Right lung (tissue), 5 donors: ENCODE data around the gene KRT36. TPM values are rescaled to one million over a fixed set of nuclear protein-coding genes. Genes with fewer than 3 reads are reported as not detected.

Source experiments
- DNase-seq, 2 donors: peaks; one replicate each; pipeline ENCODE4 v3.0.0-alpha.2; 2013
- polyA plus RNA-seq, 5 donors: library from polyadenylated mRNA; unstranded; fragments of 120-200 nt; gene quantifications; one replicate each; pipeline versions ENCODE4 v1.2.1 to v1.2.3, GENCODE V29; 2013; ENCODE audit warnings: inconsistent platforms in 1 of 5, low replicate concordance in 1 of 5; ENCODE audit not compliant: insufficient read length in 5 of 5, insufficient read depth in 1 of 5

Gene KRT36
- polyA plus RNA-seq, 5 donors = not detected

DNA sequence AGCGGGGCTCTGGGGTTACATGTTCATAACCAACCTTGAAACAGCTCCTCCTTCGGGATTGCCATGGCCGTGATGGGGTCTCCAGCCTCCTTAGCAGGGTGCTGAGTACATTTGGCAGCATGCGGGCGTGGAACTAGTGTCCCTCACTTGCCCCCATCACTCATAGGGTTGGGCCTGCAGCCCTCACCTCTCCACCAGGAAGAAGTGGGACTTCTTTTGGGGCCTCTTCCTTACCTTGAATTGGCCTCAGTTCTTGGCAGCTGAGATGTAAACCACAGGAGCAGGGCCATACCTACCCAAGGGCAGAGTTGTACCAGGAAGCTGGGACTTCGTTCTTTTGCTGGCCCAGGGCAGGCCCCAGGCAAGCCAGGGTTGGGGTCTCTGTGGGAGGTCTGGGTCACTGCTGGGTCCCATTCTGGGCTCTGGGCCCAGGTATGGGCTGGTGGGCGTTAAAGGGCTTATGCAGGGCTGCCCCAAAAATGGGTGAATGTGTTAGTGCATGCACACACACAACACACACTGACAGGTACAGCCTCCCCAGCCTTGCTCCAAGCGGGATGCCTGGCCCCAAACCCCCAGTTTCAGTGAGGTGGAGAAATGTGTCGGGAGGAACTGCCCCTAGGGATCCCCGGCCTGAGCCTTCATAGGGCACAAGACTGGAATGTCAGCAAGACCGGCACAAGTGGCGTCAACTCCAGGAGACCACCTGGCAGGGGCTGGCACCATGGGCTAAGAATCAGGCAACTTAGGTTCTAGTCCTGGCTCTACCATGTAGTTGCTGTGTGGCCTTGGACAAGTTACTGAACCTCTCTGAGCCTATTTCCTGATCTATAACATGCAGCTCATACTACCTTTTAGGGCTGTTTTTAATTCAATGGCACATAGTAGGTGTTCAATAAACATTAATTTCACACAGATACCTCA, 32.9 kb upstream of the KRT36 start:
- DNase-seq = no peak

DNA sequence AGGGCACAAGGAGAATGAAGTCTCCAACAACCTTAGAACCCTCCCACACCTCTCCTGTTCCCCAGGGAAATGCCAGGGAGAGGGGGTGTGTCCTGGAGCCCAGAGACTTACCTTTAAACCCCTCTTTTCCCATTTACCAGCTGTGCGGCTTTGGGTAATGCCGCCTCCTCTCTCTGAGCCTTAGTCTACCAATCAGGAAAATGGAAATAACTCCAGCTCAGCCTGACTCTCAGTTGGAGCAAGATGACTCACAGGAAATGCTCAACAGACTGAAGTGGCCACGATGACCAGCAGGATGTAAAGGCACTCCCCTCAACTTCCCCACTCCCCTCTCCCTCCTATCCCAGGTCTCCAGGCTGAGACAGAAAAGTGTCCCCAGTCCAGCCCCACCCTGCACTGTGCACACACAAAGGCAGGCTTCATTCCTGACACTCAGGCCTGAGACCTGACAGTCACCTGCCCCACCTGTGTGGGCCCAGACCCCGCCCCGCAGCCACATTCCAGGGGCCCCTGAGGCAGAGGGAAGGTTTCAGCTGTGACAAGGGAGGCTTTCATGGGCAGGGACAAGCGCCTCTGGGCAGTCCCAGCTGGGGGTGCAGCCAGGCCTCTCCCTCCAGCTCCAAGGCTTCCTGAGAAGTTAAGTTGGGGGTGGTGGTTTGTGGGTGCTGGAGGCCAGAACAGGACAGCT, 32.0 kb upstream of the KRT36 start:
- DNase-seq = peak in 1 of 2 donors; percentile 42

DNA sequence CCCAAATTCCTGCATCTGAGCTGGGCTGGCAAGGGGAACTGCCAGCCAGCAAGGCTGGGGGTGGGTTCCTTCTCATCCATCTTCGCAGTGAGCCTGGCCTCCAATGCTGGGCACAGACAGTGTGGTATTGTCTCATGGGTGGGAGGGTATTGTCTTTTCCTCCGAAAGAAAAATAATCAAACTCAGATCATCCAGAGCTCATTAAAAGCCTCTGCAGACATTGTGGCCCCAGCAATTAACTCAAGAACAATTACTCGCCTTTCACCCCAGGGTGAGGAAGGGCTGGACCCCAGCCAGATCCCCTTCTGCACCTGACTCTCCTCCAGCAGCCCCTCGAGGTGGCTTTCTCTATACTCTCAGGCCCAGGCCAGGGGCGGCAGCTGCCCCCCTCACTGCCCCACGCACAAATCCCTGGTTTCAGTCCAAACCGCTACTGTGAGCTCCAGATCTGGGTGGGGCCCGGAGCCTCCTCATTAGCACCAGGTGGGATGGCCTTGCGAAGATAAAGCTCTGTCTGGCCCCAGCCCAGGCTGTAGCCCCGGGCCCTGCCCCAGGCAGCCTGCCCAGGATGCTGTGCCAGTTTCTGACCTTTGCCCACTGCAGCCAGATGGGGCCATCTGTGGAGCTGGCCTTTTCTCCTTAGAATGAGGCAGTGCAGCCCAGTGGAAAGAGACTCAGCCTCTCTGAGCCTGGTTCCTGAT, 31.3 kb upstream of the KRT36 start:
- DNase-seq = no peak

DNA sequence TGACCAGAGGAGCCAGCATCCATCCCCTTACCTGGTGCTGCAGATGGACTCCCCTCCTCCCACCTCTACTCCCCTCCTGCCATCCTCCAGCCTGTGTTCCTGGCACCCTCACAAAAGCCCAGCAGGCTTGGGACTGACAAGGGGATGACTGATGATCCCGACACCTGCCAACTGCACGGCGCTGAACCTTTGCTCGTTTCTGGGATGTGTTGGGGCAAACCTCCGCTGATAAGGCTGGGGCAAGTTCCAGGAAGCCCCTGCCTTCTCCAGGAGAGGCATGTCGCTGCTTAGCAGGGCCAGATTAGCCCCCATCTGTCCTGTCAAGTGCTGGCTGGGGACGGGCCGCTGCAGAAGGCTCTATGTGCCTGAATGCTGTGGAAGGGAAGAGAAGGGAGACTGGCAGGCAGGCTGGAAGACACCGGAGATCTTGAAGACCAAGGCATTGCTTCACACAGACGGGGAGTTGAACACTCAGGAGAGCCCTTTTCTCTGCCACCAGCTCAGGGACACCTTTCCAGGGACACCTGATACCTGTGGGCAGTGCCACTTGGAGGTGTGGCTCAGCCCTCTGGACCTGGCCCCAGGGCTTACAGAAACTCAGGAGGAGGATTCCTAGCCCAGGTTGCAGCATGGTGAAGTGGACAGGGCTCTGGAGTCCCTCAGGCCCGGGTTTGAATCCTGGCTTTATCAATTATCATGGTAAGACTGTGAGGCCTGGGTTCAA, 30.0 kb upstream of the KRT36 start:
- DNase-seq = no peak

DNA sequence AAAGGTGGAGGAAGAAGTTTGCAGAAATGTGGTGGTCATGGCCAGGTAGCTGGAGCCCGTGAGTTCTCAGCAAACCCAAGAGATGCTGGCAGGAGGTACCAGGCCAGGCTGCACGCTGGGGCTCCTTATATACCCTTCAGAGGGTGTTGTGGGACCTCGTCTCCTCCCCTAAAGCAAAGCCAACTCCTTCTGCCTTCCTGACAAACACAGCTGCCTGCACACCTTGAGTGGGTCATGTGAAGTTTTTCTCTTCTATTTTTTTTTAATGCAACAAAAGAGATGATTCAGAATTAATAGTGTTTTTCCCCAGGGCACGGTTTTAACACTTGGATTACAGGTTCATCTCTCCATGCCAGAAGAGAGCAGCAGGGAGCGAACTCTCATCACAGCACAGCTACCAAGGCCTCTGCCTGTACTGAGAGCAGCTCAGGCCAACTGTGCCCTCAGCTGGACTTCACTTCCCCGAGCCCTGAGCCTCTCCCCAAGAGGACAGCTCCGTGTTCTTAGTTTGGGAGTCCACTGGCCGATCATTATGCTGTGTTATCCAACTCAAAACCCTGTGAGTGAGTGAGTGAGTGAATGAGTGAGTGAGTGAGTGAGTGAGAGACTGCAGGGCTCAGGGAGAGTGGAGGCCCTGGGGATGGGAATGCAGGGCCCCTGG, 29.2 kb upstream of the KRT36 start, which contains the start of gene KRT15:
KRT15 (minus strand) TSS at position 102 of the 661 bp plus-strand sequence; CDS start at position 39, 63 bp downstream.
- no peak for DNase-seq

DNA sequence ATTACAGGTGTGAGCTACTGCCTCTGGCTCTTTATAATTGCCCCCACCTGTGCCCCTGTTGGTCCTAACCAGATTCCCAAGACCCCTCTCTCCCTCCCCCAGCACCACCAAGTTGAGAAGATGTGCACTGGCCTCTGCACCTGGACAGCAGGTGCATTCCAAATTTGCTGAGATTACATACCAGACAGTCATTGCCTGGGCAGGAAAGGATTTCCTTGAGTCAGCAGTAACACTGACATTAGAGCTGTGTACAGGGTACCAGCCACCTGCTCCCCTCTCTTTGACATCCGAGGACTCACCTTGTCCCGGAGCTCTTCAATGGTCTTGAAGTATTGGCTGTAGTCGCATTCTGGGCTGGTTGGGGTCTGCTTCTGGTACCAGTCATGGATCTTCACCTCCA, 28.3 kb upstream of the KRT36 start:
- no peak for DNase-seq

DNA sequence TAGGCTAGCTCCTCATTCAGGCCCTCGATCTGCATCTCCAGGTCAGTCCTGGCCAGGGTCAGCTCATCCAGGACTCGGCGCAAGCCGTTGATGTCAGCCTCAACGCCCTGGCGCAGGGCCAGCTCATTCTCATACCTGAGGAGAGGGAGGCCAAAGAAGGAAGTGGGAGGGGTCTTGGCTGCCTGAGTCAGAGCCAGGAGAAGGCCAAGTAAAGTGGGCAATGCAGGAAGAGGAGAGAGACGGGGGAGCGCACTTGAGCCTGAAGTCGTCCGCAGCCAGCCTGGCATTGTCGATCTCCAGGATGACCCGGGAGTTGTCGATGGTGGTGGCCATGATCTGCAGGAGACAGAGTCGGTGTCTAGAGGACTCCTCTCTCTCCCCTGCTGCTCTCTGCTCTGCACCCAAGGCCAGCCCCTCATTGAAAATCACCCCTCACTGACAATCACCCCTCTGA, 27.1 kb upstream of the KRT36 start:
- DNase-seq = peak in 1 of 2 donors; percentile 67

DNA sequence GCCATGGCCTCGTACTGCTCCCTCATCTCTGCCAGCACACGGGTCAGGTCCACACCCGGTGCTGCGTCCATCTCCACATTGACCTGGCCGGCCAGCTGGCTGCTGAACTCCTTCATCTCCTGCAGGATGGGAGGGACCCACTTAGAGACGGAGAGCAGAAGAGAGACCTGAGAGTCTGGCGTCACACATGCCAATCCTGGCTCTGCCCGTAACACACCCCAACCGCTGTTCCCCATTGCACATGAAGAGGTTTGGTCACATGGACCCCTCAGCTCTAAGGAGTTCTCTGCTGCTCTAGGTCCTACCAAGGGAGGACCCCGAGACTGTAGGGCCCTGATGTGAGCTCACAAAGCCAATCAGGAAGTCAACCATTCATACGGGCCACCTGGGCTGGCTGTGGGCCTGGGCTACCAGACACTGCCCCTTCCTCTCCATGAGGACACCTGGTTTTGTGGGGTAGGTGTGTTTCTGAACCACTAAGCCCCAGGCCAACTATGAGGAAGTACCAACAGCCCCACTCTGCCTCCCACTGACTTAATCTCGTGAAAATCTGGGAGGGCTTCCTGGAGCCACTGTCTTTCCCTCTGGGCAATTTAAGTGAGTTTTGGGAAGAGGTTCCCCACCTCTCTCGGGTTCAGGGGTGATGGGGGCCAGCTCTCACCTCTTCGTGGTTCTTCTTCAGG, 26.6 kb upstream of the KRT36 start:
- DNase-seq = no peak

DNA sequence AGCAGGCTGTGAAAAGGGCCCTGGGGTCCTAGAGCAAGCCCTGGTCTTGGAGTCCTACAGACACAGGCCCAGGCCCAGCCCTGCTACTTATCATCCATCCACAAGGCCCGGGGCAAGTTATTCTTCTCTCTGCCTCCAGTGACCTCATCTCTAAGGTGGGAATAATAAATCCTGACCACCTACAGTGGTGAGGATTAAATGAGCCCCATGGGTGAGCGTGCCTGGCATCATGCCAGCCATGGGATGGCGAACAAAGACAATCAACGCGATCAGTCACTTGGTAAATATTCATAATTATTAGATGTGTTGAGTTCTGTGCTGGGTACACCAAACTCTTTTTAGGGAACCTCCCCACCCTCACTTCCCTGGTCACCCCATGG, 23.4 kb upstream of the KRT36 start:
- DNase-seq = no peak

DNA sequence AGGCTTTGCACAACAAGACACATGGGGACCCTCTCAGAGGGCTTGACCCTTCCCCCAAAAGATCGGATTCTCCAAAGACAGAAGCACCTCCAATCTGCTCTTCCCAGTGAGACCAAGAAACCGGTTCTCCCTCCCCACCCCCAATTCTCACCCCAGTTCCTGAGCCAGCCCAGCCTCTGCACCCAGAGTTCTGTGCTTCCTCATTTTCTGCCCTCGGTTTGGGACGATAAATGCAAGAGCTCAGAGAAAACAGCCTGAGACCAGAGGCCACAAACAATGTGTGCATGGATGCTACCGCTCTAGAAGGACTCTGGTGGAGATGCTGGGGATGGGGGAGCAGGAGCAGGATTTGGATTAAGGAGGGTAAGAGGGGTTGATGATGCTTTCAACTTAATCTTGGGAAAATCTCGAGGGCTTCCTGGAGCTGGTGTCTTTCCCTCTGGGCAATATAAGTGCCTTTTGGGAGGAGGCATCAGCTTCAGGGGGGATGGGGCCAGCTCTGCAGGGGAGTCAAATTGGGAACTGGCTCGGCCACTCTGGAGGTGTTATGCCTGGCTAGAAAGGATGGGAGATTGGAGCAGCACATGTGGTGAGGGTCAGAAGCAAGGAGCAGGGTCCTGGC, 22.9 kb upstream of the KRT36 start:
- DNase-seq = no peak

DNA sequence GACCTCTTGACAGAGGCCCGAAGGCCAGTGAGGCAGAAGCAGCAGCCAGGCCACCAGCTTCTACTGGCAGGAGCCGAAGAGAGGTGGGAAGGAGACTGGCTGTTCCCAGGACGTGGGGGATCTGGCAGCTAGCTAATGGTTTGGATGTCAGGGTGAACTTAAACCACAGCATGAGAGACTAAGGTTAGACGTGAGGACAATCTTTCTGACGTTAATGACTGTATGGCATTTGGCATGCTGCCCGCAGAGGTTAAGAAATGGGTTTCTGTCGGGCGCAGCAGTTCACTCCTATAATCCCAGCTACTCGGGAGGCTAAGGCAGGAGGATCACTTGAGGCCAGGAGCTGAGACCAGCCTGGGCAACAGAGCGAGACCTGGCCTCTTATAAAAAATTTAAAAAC, 22.0 kb upstream of the KRT36 start:
- no peak for DNase-seq

DNA sequence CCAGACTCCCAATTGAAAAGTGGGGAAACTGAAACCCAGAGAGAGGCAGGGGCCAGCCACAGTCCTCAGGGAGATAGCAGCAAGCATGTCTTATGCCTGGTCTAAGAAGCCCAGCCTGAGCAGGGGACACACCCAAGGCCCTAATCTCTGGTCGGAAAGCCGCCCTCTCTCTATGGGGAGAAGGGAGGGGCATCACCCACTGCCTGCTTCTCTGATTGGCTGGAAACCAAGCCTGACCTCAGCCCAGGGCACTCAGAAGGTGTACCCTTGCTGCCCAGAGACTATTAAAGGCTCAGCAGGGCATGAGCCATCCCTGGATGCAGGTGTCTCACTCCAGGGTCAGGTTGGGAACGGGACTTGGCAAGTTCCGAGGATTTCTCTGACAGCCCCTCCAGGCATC, 21.4 kb upstream of the KRT36 start:
- DNase-seq = no peak

DNA sequence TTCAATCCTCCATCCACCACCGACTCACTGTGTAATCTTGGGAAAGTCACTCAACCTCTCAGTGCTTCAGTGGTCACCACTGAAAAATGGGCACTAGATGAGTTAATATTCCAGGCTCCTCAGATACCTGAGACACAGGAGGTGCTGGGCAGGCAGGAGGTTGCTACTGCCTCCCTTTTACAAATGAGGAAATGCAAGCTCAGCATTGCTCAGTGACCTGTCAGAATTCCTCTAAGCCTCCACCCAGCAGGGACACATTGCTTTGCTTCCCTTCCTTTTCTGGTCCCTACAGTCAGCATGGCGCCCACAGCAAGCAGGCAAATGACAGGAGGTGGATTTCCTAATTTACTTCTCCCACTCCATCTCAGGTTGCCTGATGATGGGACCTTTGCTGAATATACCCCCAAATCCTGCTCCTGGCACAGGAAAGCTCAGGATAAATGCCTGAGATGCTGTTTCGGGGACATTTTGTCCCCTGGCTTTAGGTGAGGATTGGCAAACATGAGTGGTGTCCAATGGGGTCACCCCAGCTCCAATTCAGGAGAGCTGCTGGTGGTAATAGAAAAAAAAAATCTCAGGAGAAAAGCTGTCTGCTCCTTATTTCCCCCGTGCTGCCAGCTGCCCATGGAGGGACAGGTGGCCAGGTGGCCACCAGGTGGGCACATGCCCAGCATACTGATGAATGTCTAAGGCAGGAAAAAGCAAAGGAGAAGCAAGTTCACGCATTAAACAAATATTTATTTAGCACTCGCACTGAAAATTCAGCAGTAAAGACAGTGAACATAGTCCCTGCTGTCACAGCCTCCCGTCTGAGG, 20.7 kb upstream of the KRT36 start:
- DNase-seq = no peak

DNA sequence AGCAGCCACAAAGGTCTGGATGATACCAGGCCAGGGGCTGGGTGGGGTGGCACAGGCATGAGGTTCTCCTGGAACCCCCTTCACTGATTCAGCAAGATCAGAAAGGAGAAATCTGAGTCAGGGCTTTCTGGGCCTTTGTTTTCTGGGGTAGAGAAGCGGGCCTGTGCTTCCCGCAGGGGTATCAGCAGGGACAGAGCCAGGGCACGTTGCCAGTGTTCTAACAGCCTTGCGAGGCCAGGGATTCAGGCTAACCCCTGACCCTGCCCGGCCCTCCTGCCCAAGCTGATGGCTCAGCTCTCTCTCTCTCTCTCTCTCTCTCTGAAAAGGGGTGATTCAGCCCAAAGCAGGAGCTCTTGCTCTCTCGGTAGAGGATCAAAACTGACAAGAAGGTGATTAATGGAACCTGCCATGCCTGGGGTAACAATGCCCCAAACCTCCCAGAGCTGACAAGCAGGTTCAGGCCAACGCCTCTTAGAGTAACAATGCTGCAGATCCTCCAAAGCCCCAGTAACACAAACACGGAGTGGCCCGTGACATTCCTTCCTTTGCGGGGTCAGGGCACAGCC, 17.7 kb upstream of the KRT36 start:
- no peak for DNase-seq

DNA sequence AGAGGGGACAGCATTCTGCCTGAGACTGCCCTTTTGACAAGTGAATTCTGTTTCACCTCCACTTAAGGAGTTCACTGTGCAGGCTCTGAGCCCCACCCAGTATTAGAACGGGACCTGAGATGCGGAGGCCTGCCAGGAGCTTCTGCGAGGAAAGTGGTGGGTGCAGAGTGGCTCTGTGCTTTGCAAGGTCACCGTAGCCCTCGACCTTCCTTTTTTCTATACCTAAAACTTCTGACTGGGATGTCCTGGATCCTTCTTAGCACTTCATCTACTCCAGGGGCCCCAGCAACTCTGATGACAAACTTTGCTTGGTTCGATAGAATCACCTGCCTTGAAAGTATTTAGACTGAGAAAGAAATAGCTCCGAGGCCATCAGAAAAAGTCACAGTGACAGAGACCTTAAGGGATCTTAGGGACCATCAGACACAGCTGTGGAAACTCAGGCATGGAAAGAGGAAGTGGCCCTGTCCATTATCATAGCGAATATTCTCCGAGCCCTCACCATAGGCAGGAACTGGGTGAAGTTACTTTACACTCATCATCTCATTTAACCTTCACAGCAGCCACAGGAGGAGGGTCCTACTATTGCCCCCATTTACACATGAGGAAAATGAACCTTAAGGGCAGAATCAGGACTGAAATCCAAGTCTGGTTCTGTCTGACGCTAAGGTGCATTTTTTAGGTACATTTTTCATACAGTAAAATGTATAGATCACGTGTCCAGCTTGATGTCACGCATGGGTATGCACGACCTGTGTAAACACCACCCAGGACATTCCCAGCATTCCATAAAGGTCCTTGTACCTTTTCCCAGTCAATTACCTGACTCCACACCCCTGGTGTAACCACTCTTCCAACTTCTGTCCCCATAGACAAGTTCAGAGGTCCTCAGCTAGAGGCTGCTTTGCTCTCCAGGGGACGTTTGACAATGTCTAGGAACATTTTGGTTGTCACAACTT, 16.4 kb upstream of the KRT36 start:
- no peak for DNase-seq

DNA sequence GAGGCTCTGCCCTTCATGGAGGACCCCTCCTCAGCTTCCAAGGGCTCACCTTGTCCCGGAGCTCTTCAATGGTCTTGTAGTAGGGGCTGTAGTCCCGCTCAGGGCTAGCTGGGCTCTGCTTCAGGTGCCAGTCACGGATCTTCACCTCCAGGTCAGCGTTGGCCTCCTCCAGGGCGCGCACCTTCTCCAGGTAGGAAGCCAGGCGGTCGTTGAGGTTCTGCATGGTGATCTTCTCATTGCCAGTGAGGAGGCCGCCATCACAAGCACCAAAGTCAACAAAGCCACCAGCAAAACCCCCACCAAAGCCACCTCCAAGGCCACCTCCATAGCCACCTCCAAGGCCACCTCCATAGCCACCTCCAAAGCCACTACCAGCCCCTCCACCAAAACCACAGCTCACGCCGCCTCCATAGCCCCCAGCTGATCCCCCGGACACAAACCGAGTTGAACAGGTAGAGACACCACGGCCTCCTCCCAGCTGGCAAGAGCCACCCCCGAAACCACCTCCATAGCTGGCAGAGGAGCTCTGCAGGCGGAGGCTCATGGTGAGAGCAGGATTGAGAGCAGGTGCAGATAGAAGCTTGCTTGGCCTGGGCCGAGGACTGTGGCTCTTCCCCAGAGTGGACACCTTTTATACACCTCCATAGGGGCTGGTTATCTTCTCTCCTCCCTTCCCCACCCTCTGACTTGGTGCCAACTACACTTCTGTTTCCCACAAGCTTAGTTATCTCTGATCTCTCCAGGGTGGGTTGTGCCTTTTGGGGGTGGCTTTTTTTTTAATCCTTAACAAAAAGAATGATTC, 15.5 kb upstream of the KRT36 start, which contains the start of gene KRT13:
KRT13 (minus strand) TSS at position 606 of the 802 bp plus-strand sequence; CDS start at position 544, 62 bp downstream.
- no peak for DNase-seq
